ENCODE data around the gene IFNA1.

IFNA1 gene

DNA sequence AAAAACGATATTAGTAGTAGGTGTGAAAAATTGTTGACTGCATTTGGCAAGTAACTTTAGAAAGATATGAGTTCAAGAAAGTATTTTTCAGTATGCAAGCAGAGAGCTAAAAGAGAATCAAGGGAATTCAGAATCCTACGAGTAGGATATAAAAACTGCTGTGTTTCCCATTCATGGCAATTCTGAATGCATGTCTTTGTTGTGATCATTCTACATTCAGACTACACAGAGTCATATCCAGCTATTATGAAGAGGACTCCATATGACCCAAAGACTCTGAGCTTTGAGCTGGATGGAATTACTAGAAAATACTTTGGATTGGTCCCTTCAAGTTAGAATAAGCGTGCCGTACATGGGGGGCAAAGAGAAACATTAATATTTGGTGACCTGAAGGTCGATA is 29.9 kb downstream of the IFNA1 start:
- H3K27me3 ChIP-seq: no peaks in the 10 kb centered on the region
- DNase-seq: no peak
- no peak overlapping the region for H3K4me3 ChIP-seq (ENCODE audit: low read depth, low read length)
- no peaks in the 10 kb centered on the region for H3K4me1 ChIP-seq
- H3K36me3 ChIP-seq: no peaks in the 10 kb centered on the region
- H3K9me3 ChIP-seq: no peaks in the 10 kb centered on the region
- TF ChIP-seq, protein P1, sequence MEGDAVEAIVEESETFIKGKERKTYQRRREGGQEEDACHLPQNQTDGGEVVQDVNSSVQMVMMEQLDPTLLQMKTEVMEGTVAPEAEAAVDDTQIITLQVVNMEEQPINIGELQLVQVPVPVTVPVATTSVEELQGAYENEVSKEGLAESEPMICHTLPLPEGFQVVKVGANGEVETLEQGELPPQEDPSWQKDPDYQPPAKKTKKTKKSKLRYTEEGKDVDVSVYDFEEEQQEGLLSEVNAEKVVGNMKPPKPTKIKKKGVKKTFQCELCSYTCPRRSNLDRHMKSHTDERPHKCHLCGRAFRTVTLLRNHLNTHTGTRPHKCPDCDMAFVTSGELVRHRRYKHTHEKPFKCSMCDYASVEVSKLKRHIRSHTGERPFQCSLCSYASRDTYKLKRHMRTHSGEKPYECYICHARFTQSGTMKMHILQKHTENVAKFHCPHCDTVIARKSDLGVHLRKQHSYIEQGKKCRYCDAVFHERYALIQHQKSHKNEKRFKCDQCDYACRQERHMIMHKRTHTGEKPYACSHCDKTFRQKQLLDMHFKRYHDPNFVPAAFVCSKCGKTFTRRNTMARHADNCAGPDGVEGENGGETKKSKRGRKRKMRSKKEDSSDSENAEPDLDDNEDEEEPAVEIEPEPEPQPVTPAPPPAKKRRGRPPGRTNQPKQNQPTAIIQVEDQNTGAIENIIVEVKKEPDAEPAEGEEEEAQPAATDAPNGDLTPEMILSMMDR (IDR thresholded peaks at IDR 0.05; ENCODE audit: low read depth, low read length): no peak

DNA sequence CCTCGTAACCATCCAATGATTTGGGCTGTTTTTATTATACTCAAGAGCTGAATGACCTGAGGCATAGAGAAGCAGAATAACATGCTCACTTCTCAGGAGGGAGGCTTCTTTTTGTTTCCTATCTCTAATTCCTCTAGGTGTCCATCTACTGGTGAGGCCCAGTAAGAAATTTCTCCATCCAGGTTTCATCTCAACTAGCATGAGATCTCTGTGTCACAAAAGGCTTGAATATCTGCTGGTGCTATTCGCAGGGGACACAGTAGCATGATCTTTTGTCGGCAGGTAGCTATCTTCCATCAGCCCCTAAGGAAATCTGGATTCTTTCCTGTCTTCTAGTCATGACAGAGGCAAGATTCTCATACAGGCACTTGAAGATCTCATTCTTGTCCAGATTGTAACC is 33.0 kb downstream of the IFNA1 start:
- Histone ChIP-seq H3K27me3 (no peaks in the 10 kb centered on the region), H3K9me3 (no peaks in the 10 kb centered on the region), H3K4me3 (ENCODE audit: low read depth, low read length) (no peak overlapping the region), H3K4me1 (no peaks in the 10 kb centered on the region), H3K36me3 (no peaks in the 10 kb centered on the region)
- TF ChIP-seq, protein P1 (IDR thresholded peaks at IDR 0.05; ENCODE audit: low read depth, low read length): no peak
- no peak for DNase-seq

DNA sequence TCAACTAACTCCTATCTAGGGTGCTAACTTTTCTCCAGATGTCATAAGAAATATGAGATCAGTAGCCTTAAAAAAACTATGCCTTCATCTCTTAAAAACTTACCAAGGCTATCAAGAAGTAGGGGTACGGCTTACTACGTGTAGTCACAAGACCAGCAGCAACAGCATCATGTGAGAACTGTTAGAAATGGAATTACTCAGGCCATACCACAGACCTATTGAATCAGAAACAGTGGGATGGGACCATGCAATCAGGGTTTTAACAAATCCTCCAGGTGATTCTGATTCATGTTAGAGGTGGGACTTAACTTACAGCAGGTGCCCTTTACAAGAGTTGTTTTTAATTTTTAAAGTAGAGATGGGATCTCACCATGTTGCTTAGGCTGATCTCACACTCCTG is 37.2 kb downstream of the IFNA1 start:
- no peaks in the 10 kb centered on the region for H3K27me3 ChIP-seq
- H3K4me1 ChIP-seq: no peaks in the 10 kb centered on the region
- H3K9me3 ChIP-seq: no peaks in the 10 kb centered on the region
- H3K4me3 ChIP-seq (ENCODE audit: low read depth, low read length): no peak overlapping the region
- H3K36me3 ChIP-seq: no peaks in the 10 kb centered on the region
- no peak for DNase-seq
- TF ChIP-seq, protein P1 (IDR thresholded peaks at IDR 0.05; ENCODE audit: low read depth, low read length): no peak

DNA sequence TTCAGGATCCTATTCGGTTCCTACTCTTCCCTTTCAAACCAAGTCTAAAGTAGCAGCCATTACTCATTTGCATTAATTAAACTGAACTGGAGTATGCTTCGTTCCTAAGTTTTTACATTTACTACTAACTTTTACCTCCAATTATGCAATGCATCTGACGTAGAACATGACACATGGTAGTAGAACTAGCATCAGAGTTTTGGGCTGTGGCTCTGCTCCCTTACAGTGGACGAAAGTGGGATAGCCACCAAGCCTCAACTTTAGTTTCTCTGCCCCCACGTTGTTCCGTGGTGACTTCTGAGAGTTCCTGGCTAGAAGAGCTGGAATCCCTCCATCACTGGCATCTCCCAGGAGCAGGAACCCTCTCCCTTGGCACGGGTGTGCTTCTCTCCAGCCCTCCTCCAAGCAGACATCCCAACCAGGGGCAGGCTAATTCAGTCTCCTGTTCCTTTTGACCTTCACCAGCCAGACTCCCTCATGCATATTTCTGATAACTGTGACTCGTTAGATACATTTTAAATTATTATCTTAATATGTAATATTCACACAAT is 39.0 kb downstream of the IFNA1 start:
- TF ChIP-seq, protein P1 (IDR thresholded peaks at IDR 0.05; ENCODE audit: low read depth, low read length): no peak
- no peak for DNase-seq
- Histone ChIP-seq H3K27me3 (no peaks in the 10 kb centered on the region), H3K4me3 (ENCODE audit: low read depth, low read length) (no peak overlapping the region), H3K36me3 (no peaks in the 10 kb centered on the region), H3K9me3 (no peaks in the 10 kb centered on the region), H3K4me1 (no peaks in the 10 kb centered on the region)

DNA sequence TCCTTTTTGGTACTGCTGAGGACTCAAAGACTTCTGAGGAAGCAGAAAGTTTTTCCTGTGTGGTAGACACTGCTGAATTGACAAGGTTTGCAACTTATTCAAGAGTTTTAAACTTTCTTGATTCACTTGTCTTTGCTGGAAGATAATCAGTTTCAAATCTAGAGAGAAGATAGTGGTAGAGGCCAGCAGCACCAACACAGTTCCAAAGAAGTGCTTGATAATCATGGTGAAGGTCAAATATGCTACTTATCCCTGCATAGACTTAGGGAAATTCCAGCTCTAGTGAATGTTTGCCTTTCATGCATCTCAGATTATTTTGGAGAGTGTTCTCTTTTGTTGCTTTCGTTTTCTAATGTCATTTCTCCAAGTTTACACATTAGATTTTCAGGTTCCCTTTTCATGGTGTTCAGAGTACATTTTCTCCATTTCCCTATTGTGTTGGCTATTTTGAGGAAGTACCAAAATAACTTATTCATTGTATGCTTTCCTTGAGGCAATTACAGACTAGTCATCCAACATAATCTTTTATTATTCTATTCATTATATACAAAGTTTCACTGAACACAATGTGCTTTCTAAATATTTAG is 41.3 kb downstream of the IFNA1 start:
- no peaks in the 10 kb centered on the region for H3K36me3 ChIP-seq
- no peaks in the 10 kb centered on the region for H3K27me3 ChIP-seq
- no peak overlapping the region for H3K4me3 ChIP-seq (ENCODE audit: low read depth, low read length)
- TF ChIP-seq, protein P1 (IDR thresholded peaks at IDR 0.05; ENCODE audit: low read depth, low read length): no peak
- H3K9me3 ChIP-seq: no peaks in the 10 kb centered on the region
- DNase-seq: no peak
- no peaks in the 10 kb centered on the region for H3K4me1 ChIP-seq

DNA sequence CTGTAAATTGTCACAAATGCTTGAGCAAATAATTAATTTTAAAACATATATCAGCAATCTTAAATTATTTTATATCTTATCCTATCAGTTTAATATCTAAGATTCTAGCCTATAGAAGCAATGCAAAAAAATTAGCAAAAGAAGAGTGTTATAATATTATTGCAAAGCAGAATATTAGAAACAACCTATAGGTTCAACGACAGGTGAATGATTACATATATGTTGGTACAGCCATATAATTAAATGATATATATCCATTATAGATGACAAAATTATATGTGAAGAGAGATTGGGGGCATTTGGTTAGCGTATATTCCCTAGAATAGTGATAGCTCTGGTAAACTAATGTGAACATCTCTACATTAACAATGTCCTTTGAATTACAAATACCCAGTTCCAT is 42.0 kb downstream of the IFNA1 start, which contains the start of gene IFNE:
TSS of gene IFNE (minus strand) at position 101 of the 400 bp plus-strand sequence. CDS start 619 bp downstream, outside the sequence.
- Histone ChIP-seq H3K36me3 (no peaks in the 10 kb centered on the region), H3K9me3 (no peaks in the 10 kb centered on the region), H3K27me3 (no peaks in the 10 kb centered on the region), H3K4me3 (ENCODE audit: low read depth, low read length) (no peak within 1 kb of the TSS), H3K4me1 (no peaks in the 10 kb centered on the region)
- DNase-seq: no peak
- TF ChIP-seq, protein P1 (IDR thresholded peaks at IDR 0.05; ENCODE audit: low read depth, low read length): no peak
